HL-60 (cell line): Measurements from ENCODE around the gene PTPN22.

Experiments
- DNase-seq, 2 experiments: peaks; one replicate each; pipeline ENCODE4 v3.0.0-alpha.2; 2010 to 2020; ENCODE audit warnings: low read depth in 1 of 2, low spot score in 1 of 2
- H3K27ac ChIP-seq: fragments of 250-450 bp; sonication (Bioruptor Pico); replicated peaks from 2 replicates; pipeline ENCODE4 v1.5.1; 2020; ENCODE audit warnings: mild to moderate bottlenecking, moderate library complexity
- H3K27me3 ChIP-seq: fragments of 250-450 bp; sonication (Bioruptor Pico); 2 replicates; pipeline ENCODE4 v1.5.1; 2021; ENCODE audit warnings: mild to moderate bottlenecking, moderate library complexity; ENCODE audit not compliant: insufficient read depth, poor library complexity, severe bottlenecking
- H3K4me3 ChIP-seq: replicated peaks from 2 replicates; pipeline ENCODE4 v1.5.1; 2011; ENCODE audit warnings: mild to moderate bottlenecking, control low read depth, low read length; ENCODE audit not compliant: insufficient read depth
- CTCF ChIP-seq: IDR thresholded peaks from one replicate; pipeline ENCODE4 v1.5.1; 2011; ENCODE audit warnings: low read length, control low read depth, inconsistent platforms; ENCODE audit not compliant: insufficient read depth
- GABPA ChIP-seq: IDR thresholded peaks from 2 replicates; pipeline ENCODE4 v1.6.1; 2012; ENCODE audit warnings: low read depth
- POLR2AphosphoS5 ChIP-seq: IDR thresholded peaks from 2 replicates; pipeline ENCODE4 v1.6.1; 2012; ENCODE audit warnings: low read depth
- SPI1 ChIP-seq: IDR thresholded peaks from 2 replicates; pipeline ENCODE4 v1.6.1; 2012; ENCODE audit warnings: low read depth, mild to moderate bottlenecking, borderline replicate concordance
- TF ChIP-seq, protein P1 (sequence below): IDR thresholded peaks from 2 replicates; pipeline ENCODE4 v1.6.1; 2012; ENCODE audit warnings: low read depth; ENCODE audit not compliant: insufficient replicate concordance

PTPN22 gene

GRCh38 chr1:113777561-113777960 lies 94.0 kb downstream of the PTPN22 start:
- TF ChIP-seq POLR2AphosphoS5 (no peak), SPI1 (no peak), GABPA (no peak), CTCF (no peak)
- TF ChIP-seq, protein P1, sequence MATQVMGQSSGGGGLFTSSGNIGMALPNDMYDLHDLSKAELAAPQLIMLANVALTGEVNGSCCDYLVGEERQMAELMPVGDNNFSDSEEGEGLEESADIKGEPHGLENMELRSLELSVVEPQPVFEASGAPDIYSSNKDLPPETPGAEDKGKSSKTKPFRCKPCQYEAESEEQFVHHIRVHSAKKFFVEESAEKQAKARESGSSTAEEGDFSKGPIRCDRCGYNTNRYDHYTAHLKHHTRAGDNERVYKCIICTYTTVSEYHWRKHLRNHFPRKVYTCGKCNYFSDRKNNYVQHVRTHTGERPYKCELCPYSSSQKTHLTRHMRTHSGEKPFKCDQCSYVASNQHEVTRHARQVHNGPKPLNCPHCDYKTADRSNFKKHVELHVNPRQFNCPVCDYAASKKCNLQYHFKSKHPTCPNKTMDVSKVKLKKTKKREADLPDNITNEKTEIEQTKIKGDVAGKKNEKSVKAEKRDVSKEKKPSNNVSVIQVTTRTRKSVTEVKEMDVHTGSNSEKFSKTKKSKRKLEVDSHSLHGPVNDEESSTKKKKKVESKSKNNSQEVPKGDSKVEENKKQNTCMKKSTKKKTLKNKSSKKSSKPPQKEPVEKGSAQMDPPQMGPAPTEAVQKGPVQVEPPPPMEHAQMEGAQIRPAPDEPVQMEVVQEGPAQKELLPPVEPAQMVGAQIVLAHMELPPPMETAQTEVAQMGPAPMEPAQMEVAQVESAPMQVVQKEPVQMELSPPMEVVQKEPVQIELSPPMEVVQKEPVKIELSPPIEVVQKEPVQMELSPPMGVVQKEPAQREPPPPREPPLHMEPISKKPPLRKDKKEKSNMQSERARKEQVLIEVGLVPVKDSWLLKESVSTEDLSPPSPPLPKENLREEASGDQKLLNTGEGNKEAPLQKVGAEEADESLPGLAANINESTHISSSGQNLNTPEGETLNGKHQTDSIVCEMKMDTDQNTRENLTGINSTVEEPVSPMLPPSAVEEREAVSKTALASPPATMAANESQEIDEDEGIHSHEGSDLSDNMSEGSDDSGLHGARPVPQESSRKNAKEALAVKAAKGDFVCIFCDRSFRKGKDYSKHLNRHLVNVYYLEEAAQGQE, result no peak
- no peaks in the 10 kb centered on the region for H3K27me3 ChIP-seq
- DNase-seq, result no peak
- H3K27ac ChIP-seq, result no peak overlapping the region
- H3K4me3 ChIP-seq, result no peak overlapping the region

DNA sequence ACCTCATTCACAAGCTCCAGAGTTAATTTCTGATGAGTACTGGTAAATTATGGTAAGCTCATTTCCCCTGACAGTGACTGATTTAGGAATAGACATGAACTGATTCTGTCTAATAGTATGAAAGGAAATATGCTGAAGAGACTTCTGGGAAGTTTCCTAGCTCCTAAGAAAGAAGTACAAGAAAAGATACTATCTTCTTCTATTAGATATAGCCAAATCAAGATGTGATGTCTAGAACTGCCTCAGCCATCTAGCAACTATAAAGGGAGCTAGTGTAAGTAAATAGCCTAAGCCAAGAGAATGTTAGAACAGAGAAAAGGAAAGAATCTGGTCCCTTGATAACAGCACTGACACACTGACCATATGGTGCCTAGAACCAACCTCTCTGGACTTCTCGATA lies 101.5 kb downstream of the PTPN22 start:
- TF ChIP-seq POLR2AphosphoS5 (no peak), GABPA (no peak), CTCF (no peak), SPI1 (no peak)
- TF ChIP-seq, protein P1, result no peak
- no peak for DNase-seq
- Histone ChIP-seq H3K27ac (no peak overlapping the region), H3K4me3 (no peak overlapping the region), H3K27me3 (no peaks in the 10 kb centered on the region)

GRCh38 chr1:113769601-113769970 lies 101.9 kb downstream of the PTPN22 start:
- Histone ChIP-seq H3K27ac (no peak overlapping the region), H3K4me3 (no peak overlapping the region), H3K27me3 (no peaks in the 10 kb centered on the region)
- DNase-seq, result no peak
- TF ChIP-seq, protein P1, result no peak
- TF ChIP-seq POLR2AphosphoS5 (no peak), GABPA (no peak), SPI1 (no peak), CTCF (no peak)
